ENCODE measurements around the gene ATG10. TPM values are rescaled to one million over a fixed set of nuclear protein-coding genes. Genes with fewer than 3 reads are reported as not detected.

The ATG10 gene
- total and polyA plus RNA-seq, 2 of the 8 experiments (the other 6 are each of a cell fraction or from before 2014, with no cell fraction given), result 3.7 to 8.8 TPM

- no peak overlapping the region for H2BK5ac ChIP-seq (ENCODE audit: low read depth, low read length)
- no peaks in the 10 kb centered on the region for H3K23me2 ChIP-seq (ENCODE audit: low read depth, low read length)
- peaks cover 16 to 17% of the 10 kb centered on the region in 2 experiments for H3K9me3 ChIP-seq (ENCODE audit: insufficient read depth in 2 of 2, low read depth in 1 of 2, low read length in 1 of 2)
- H2BK15ac ChIP-seq (ENCODE audit: low read length), result no peak overlapping the region
- no peaks in the 10 kb centered on the region for H3K27me3 ChIP-seq (replicated peaks in 1 of 4; ENCODE audit: control insufficient read depth in 3 of 4, extremely low read depth in 1 of 4, insufficient read depth in 3 of 4, low read length in 3 of 4)
- H2BK12ac ChIP-seq (ENCODE audit: low read depth, low read length), result no peak overlapping the region
- FAIRE-seq (no peak), DNase-seq (ENCODE audit: low read depth in 1 of 2, low spot score in 2 of 2) (no peak)
- no peak overlapping the region for H2BK120ac ChIP-seq (replicated peaks; ENCODE audit: low read depth, low read length)
- no peak overlapping the region for H3K4me2 ChIP-seq (ENCODE audit: insufficient read depth in 1 of 2, low read depth in 2 of 2, low read length in 2 of 2)
- H3K56ac ChIP-seq (replicated peaks; ENCODE audit: insufficient read length, low read depth, low read length), result no peak overlapping the region
- POLR2A ChIA-PET (ENCODE audit: partially characterized antibody), result no interaction called here
- no peak overlapping the region for H3K4ac ChIP-seq (replicated peaks; ENCODE audit: insufficient read length, low read depth, low read length)
- H3K36me3 ChIP-seq (ENCODE audit: control insufficient read depth in 2 of 4, insufficient read depth in 4 of 4, low read length in 3 of 4), result peaks cover 0 to 11% (median 0%) of the 10 kb centered on the region in 4 experiments; a peak in 2 of 8 replicates
- no peaks in the 10 kb centered on the region for H4K20me1 ChIP-seq (replicated peaks in 1 of 2; ENCODE audit: control insufficient read depth in 1 of 2, insufficient read depth in 2 of 2, low read length in 2 of 2)
- no peak overlapping the region for H2AFZ ChIP-seq (ENCODE audit: low read length)
- no peak overlapping the region for H3K18ac ChIP-seq (ENCODE audit: extremely low read depth, low read length)
- no peak overlapping the region for H4K5ac ChIP-seq (ENCODE audit: insufficient read length, low read depth, low read length)
- H3K14ac ChIP-seq (ENCODE audit: insufficient read length), result no peak overlapping the region
- no peaks in the 10 kb centered on the region for H3K4me1 ChIP-seq (replicated peaks in 1 of 4; ENCODE audit: control insufficient read depth in 3 of 4, insufficient read depth in 4 of 4, low read length in 3 of 4)
- no peak overlapping the region for H3K4me3 ChIP-seq (ENCODE audit: extremely low read depth in 1 of 4, insufficient read depth in 2 of 4, low read depth in 3 of 4, low read length in 4 of 4)
- H4K91ac ChIP-seq (replicated peaks; ENCODE audit: insufficient read length, low read length), result no peak overlapping the region
- no peak overlapping the region for H3K9ac ChIP-seq (replicated peaks in 1 of 4; ENCODE audit: extremely low read depth in 1 of 4, low read depth in 3 of 4, low read length in 3 of 4)
- WGBS, 2 experiments (ENCODE audit: extremely low coverage in 1 of 2, insufficient coverage in 1 of 2, insufficient read length in 1 of 2, insufficient replicate concordance in 2 of 2, low coverage in 1 of 2, low lambda C conversion rate in 2 of 2, missing lambda C conversion rate in 1 of 2), result 93% methylated on average over 2 of the region's 2 CpGs; no CpG with 5 or more reads in 1 of the 2 experiments
- CTCF ChIA-PET (ENCODE audit: partially characterized antibody), result interaction anchor here (1.4 kb wide), 1 partner anchor 116 kb away, joined by 4 read pairs; no protein-coding TSS in a partner anchor
- no peak overlapping the region for H4K8ac ChIP-seq (ENCODE audit: extremely low read depth, insufficient read depth, low read length)
- H3K79me2 ChIP-seq (ENCODE audit: control insufficient read depth in 1 of 2, insufficient read depth in 2 of 2, low read length in 2 of 2), result no peaks in the 10 kb centered on the region
- H3K27ac ChIP-seq (ENCODE audit: low read depth, low read length), result no peak overlapping the region
- no peak overlapping the region for H3K23ac ChIP-seq (ENCODE audit: insufficient read length)
- H2AK5ac ChIP-seq (ENCODE audit: low read depth, low read length), result no peak overlapping the region
- no peaks in the 10 kb centered on the region for H3K79me1 ChIP-seq (ENCODE audit: low read depth, low read length)
- H2BK20ac ChIP-seq (ENCODE audit: low read length), result no peak overlapping the region
- TF ChIP-seq ZNF274 (IDR thresholded peaks at IDR 0.05; ENCODE audit: borderline replicate concordance, extremely low read depth, low read length) (no peak), BRCA1 (IDR thresholded peaks at IDR 0.05; ENCODE audit: low read depth, low read length) (no peak), RXRA (IDR thresholded peaks at IDR 0.05; ENCODE audit: insufficient read depth, low read depth, low read length) (no peak), NANOG (IDR thresholded peaks at IDR 0.05; ENCODE audit: insufficient read depth, low read depth, low read length, poor library complexity, severe bottlenecking) (no peak), POU5F1 (IDR thresholded peaks at IDR 0.05; ENCODE audit: low read depth, low read length) (no peak), SP4 (IDR thresholded peaks at IDR 0.05; ENCODE audit: low read length) (no peak), RAD21 (IDR thresholded peaks at IDR 0.05 in 1 of 2, conservative IDR thresholded peaks at IDR 0.05 in 1 of 2; ENCODE audit: low read depth in 2 of 2, low read length in 2 of 2) (no peak), NRF1 (IDR thresholded peaks at IDR 0.05; ENCODE audit: low read depth, low read length) (no peak), BACH1 (IDR thresholded peaks at IDR 0.05; ENCODE audit: low read length) (no peak), FOSL1 (IDR thresholded peaks at IDR 0.05; ENCODE audit: insufficient read depth, low read depth, low read length) (no peak), CREB1 (IDR thresholded peaks at IDR 0.05) (no peak), SUZ12 (IDR thresholded peaks at IDR 0.05; ENCODE audit: low read length) (no peak), HDAC2 (IDR thresholded peaks at IDR 0.05; ENCODE audit: borderline replicate concordance in 1 of 2, low read depth in 2 of 2, low read length in 2 of 2) (no peak), EZH2 (IDR thresholded peaks at IDR 0.05; ENCODE audit: low read depth, low read length, severe bottlenecking) (no peak), SP2 (IDR thresholded peaks at IDR 0.05; ENCODE audit: low read length) (no peak)
These were observed 74.4 kb downstream of the ATG10 start for GRCh38 chr5:82046276-82046647.

Measured in H1 (cell line).